Astrocyte (in vitro differentiated cells and primary cell): Measurements from ENCODE around the gene GCHFR. TPM values are rescaled to one million over a fixed set of nuclear protein-coding genes. Genes with fewer than 3 reads are reported as not detected.

ENCODE experiments used
- DNase-seq: peaks from one replicate; pipeline ENCODE4 v3.0.0-alpha.2; 2010; ENCODE audit warnings: low read depth
- FAIRE-seq: peaks from 2 replicates; lab custom pipeline; 2011; peaks lifted over from hg19 to GRCh38; lab: Jason Lieb, UNC
- H2AFZ ChIP-seq: 2 replicates; pipeline ENCODE4 v1.6.0; 2012; ENCODE audit warnings: low read depth, low read length, inconsistent platforms
- H3K27ac ChIP-seq: 2 replicates; pipeline ENCODE4 v1.5.1; 2011; ENCODE audit warnings: low read depth, low read length, inconsistent platforms
- H3K27me3 ChIP-seq: 2 replicates; pipeline ENCODE4 v1.6.0; 2011; ENCODE audit warnings: low read length, inconsistent platforms; ENCODE audit not compliant: insufficient read depth
- H3K36me3 ChIP-seq: 2 replicates; pipeline ENCODE4 v1.5.1; 2011; ENCODE audit warnings: low read length, inconsistent platforms; ENCODE audit not compliant: insufficient read depth
- H3K4me1 ChIP-seq: 2 replicates; pipeline ENCODE4 v1.5.1; 2011; ENCODE audit warnings: low read length, inconsistent platforms; ENCODE audit not compliant: insufficient read depth
- H3K4me2 ChIP-seq: 2 replicates; pipeline ENCODE4 v1.6.0; 2012; ENCODE audit warnings: low read length, inconsistent platforms
- H3K4me3 ChIP-seq: 2 replicates; pipeline ENCODE4 v1.5.1; 2011; ENCODE audit warnings: low read depth, mild to moderate bottlenecking, low read length, inconsistent platforms; ENCODE audit not compliant: insufficient read depth
- H3K79me2 ChIP-seq: 2 replicates; pipeline ENCODE4 v1.6.0; 2012; ENCODE audit warnings: mild to moderate bottlenecking, low read length, inconsistent platforms; ENCODE audit not compliant: insufficient read depth
- H3K9ac ChIP-seq: 2 replicates; pipeline ENCODE4 v1.6.0; 2012; ENCODE audit warnings: mild to moderate bottlenecking, low read length, inconsistent platforms
- H3K9me3 ChIP-seq: 2 replicates; pipeline ENCODE4 v1.5.1; 2012; ENCODE audit warnings: low read depth, mild to moderate bottlenecking, low read length, inconsistent platforms; ENCODE audit not compliant: insufficient read depth
- H4K20me1 ChIP-seq: 2 replicates; pipeline ENCODE4 v1.6.0; 2012; ENCODE audit warnings: low read length, inconsistent platforms; ENCODE audit not compliant: insufficient read depth
- H3K27ac Mint-ChIP-seq: one replicate; pipeline ENCODE4 v1.8.0; 2021; ENCODE audit warnings: mild to moderate bottlenecking, mixed read lengths; ENCODE audit not compliant: unreplicated experiment
- H3K27me3 Mint-ChIP-seq: one replicate; pipeline ENCODE4 v1.8.0; 2021; ENCODE audit warnings: low read depth, mixed read lengths; ENCODE audit not compliant: unreplicated experiment
- H3K36me3 Mint-ChIP-seq: one replicate; pipeline ENCODE4 v1.8.0; 2021; ENCODE audit warnings: low read depth, mixed read lengths; ENCODE audit not compliant: unreplicated experiment
- H3K4me1 Mint-ChIP-seq: one replicate; pipeline ENCODE4 v1.8.0; 2021; ENCODE audit warnings: low read depth, mixed read lengths; ENCODE audit not compliant: unreplicated experiment
- H3K4me3 Mint-ChIP-seq: one replicate; pipeline ENCODE4 v1.8.0; 2021; ENCODE audit warnings: mild to moderate bottlenecking, moderate library complexity, mixed read lengths; ENCODE audit not compliant: unreplicated experiment
- H3K9me3 Mint-ChIP-seq: one replicate; pipeline ENCODE4 v1.8.0; 2021; ENCODE audit warnings: mild to moderate bottlenecking, mixed read lengths; ENCODE audit not compliant: unreplicated experiment
- EZH2 ChIP-seq: IDR thresholded peaks from 2 replicates; pipeline ENCODE4 v1.6.1; 2012; ENCODE audit warnings: mild to moderate bottlenecking, low read length, inconsistent platforms; ENCODE audit not compliant: insufficient read depth
- total RNA-seq: library from RNA; stranded (reverse); gene quantifications from 2 replicates; pipeline ENCODE4 v1.2.1, GENCODE V29; 2021
- TF ChIP-seq, protein P1 (sequence below): IDR thresholded peaks from 2 replicates; pipeline ENCODE4 v1.5.1; 2011; ENCODE audit warnings: low read depth, mild to moderate bottlenecking, inconsistent platforms, low read length, moderate library complexity; ENCODE audit not compliant: insufficient read depth

Gene GCHFR
- total RNA-seq, 1 donor from 2014 or later = 7.3 TPM

DNA sequence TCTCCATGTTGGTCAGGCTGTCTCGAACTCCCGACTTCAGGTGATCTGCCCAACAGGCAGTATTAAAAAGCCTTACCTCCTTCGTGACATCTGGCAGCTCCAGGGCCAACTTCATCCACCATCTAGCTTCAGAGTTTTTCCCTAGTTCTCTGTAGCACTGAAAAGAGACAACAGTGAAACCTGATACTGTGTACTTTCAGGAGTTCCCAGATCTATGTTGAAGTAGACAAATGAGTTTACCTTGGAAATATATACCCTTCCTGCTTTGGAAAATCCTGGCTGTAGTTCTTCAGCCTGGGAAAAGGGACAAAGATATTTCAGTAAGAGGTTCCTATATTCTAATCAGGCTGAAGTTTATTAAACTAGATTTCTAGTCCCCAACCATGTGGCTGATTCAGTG lies 26.8 kb upstream of the GCHFR start:
- H3K4me2 ChIP-seq = no peak overlapping the region
- no peak overlapping the region for H3K27ac Mint-ChIP-seq
- H3K4me3 ChIP-seq = no peak overlapping the region
- no peaks in the 10 kb centered on the region for H3K4me1 ChIP-seq
- no peaks in the 10 kb centered on the region for H3K79me2 ChIP-seq
- H3K9me3 Mint-ChIP-seq = no peaks in the 10 kb centered on the region
- H2AFZ ChIP-seq = no peak overlapping the region
- FAIRE-seq = no peak
- H3K9me3 ChIP-seq = no peaks in the 10 kb centered on the region
- H4K20me1 ChIP-seq = no peaks in the 10 kb centered on the region
- H3K9ac ChIP-seq = no peak overlapping the region
- H3K27ac ChIP-seq = no peak overlapping the region
- peaks cover 42% of the 10 kb centered on the region for H3K36me3 ChIP-seq
- peaks cover 4% of the 10 kb centered on the region for H3K4me1 Mint-ChIP-seq
- no peaks in the 10 kb centered on the region for H3K27me3 ChIP-seq
- H3K4me3 Mint-ChIP-seq = no peak overlapping the region
- TF ChIP-seq EZH2 = no peak
- H3K27me3 Mint-ChIP-seq = no peaks in the 10 kb centered on the region
- H3K36me3 Mint-ChIP-seq = peaks cover 16% of the 10 kb centered on the region
- no peak for DNase-seq

DNA sequence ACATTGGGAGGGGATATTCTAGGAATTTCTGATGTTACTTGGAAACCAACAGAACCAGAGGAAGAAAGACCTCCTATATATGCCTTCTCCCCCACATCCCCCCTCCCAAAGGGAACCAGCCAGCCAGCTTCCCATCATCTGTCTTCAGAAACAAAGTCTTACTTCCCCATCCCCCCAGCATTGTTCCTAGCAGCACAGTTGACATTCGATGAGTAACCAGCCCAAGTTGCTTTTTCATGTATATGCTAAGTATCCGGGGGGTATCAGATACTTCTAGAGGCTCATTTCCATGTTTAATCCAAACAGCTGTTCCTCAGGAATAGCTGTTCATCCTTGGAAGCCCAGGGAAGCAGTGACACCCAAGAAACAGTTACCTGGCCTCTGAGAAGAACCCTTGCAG lies 24.8 kb upstream of the GCHFR start:
- H4K20me1 ChIP-seq = no peaks in the 10 kb centered on the region
- no peak overlapping the region for H3K4me2 ChIP-seq
- peaks cover 8% of the 10 kb centered on the region for H3K4me1 ChIP-seq
- peaks cover 52% of the 10 kb centered on the region for H3K36me3 ChIP-seq
- no peaks in the 10 kb centered on the region for H3K79me2 ChIP-seq
- FAIRE-seq (no peak), DNase-seq (no peak)
- H2AFZ ChIP-seq = no peak overlapping the region
- no peak overlapping the region for H3K9ac ChIP-seq
- TF ChIP-seq, protein P1, sequence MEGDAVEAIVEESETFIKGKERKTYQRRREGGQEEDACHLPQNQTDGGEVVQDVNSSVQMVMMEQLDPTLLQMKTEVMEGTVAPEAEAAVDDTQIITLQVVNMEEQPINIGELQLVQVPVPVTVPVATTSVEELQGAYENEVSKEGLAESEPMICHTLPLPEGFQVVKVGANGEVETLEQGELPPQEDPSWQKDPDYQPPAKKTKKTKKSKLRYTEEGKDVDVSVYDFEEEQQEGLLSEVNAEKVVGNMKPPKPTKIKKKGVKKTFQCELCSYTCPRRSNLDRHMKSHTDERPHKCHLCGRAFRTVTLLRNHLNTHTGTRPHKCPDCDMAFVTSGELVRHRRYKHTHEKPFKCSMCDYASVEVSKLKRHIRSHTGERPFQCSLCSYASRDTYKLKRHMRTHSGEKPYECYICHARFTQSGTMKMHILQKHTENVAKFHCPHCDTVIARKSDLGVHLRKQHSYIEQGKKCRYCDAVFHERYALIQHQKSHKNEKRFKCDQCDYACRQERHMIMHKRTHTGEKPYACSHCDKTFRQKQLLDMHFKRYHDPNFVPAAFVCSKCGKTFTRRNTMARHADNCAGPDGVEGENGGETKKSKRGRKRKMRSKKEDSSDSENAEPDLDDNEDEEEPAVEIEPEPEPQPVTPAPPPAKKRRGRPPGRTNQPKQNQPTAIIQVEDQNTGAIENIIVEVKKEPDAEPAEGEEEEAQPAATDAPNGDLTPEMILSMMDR = no peak
- TF ChIP-seq EZH2 = no peak
- Mint-ChIP-seq H3K36me3 (peaks cover 19% of the 10 kb centered on the region), H3K9me3 (no peaks in the 10 kb centered on the region), H3K27ac (no peak overlapping the region), H3K27me3 (no peaks in the 10 kb centered on the region), H3K4me3 (no peak overlapping the region), H3K4me1 (peaks cover 12% of the 10 kb centered on the region)
- H3K9me3 ChIP-seq = no peaks in the 10 kb centered on the region
- H3K27ac ChIP-seq = no peak overlapping the region
- no peak overlapping the region for H3K4me3 ChIP-seq
- no peaks in the 10 kb centered on the region for H3K27me3 ChIP-seq

DNA sequence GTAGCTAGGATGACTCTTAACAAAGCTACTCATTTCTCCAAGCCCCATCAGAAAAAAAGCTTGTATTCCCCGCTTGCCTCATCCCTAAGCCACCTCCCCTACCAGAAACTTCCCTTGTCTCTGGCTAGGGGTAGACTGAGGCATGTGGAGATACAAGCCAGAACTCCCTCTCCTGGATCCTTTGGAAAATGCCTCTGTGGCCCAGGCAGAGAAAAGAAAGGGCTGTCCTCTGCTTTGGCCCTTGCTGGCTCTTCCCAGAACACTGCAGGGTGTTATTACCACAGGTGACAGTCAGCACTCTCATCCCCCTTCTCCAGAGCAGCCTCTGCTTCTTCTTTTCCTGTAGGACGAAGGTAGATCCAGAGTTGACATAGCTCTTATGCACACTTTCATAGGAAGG lies 24.0 kb upstream of the GCHFR start:
- no peak for FAIRE-seq

More for the DNA sequence above, 24.0 kb upstream of the GCHFR start:
- H3K4me3 Mint-ChIP-seq = no peak overlapping the region
- H3K9ac ChIP-seq = no peak overlapping the region
- peaks cover 5% of the 10 kb centered on the region for H4K20me1 ChIP-seq
- peaks cover 52% of the 10 kb centered on the region for H3K36me3 ChIP-seq
- TF ChIP-seq, protein P1 = no peak
- TF ChIP-seq EZH2 = no peak
- no peaks in the 10 kb centered on the region for H3K79me2 ChIP-seq
- no peaks in the 10 kb centered on the region for H3K9me3 ChIP-seq
- peaks cover 21% of the 10 kb centered on the region for H3K36me3 Mint-ChIP-seq
- H3K27me3 ChIP-seq = no peaks in the 10 kb centered on the region
- peaks cover 10% of the 10 kb centered on the region for H3K4me1 ChIP-seq
- peaks cover 17% of the 10 kb centered on the region for H3K4me1 Mint-ChIP-seq
- no peak overlapping the region for H2AFZ ChIP-seq
- H3K4me2 ChIP-seq = no peak overlapping the region
- no peak overlapping the region for H3K27ac Mint-ChIP-seq
- H3K27me3 Mint-ChIP-seq = no peaks in the 10 kb centered on the region
- no peak for DNase-seq
- no peak overlapping the region for H3K4me3 ChIP-seq
- H3K27ac ChIP-seq = no peak overlapping the region
- no peaks in the 10 kb centered on the region for H3K9me3 Mint-ChIP-seq
